ENCODE results near the gene FARS2. TPM values are rescaled to one million over a fixed set of nuclear protein-coding genes. Genes with fewer than 3 reads are reported as not detected.

Gene FARS2
- total and polyA plus RNA-seq, 11 donors: 11.4 to 24.6 (median 20.5) TPM

- TF ChIP-seq POLR2A (IDR thresholded peaks at IDR 0.05) (no peak), CTCF (IDR thresholded peaks at IDR 0.05) (no peak)
- H3K4me1 ChIP-seq: peaks cover 0 to 44% (median 0%) of the 10 kb centered on the region in 12 donors
- intact Hi-C loops (cut with DNase I): loop anchor here in 1 of 10 donors (2.0 kb wide), 1 partner anchor 64 kb away; no protein-coding TSS in a partner anchor
- H3K36me3 ChIP-seq: no peaks in the 10 kb centered on the region
- WGBS, 4 donors: 34 to 58% (median 45%) methylated on average over 11 to 14 of the region's 14 CpGs
- DNase-seq (peak in 4 of 5 donors; percentile 50 to 85 (median 62)), ATAC-seq (peak; percentile 95 to 97 (median 96))
- no peaks in the 10 kb centered on the region for H3K27me3 ChIP-seq
- peaks cover 0 to 3% (median 0%) of the 10 kb centered on the region in 12 donors for H3K9me3 ChIP-seq
- no peak overlapping the region for H3K4me3 ChIP-seq
- H3K27ac ChIP-seq: peak overlapping the region in 6 of 12 donors; percentile 20 to 69 (median 50)
Measured at GRCh38 chr6:5701174-5701573, 439.9 kb downstream of the FARS2 start.

- 88 to 96% (median 92%) methylated on average over 3 of the region's 3 CpGs for WGBS, 4 donors
- no peak overlapping the region for H3K27ac ChIP-seq
- DNase-seq (no peak), ATAC-seq (no peak)
- H3K4me1 ChIP-seq: peaks cover 0 to 21% (median 0%) of the 10 kb centered on the region in 12 donors
- no peak overlapping the region for H3K4me3 ChIP-seq
- intact Hi-C loops (cut with DNase I): no loop called here
- no peak for TF ChIP-seq POLR2A (IDR thresholded peaks at IDR 0.05)
- no peak for TF ChIP-seq CTCF (IDR thresholded peaks at IDR 0.05)
- no peaks in the 10 kb centered on the region for H3K27me3 ChIP-seq
- H3K9me3 ChIP-seq: no peaks in the 10 kb centered on the region
- H3K36me3 ChIP-seq: no peaks in the 10 kb centered on the region
Measured at GRCh38 chr6:5704708-5705107, 443.4 kb downstream of the FARS2 start.

GRCh38 chr6:5705252-5705651, 443.9 kb downstream of the FARS2 start:
- Histone ChIP-seq H3K27me3 (no peaks in the 10 kb centered on the region), H3K27ac (no peak overlapping the region), H3K9me3 (no peaks in the 10 kb centered on the region), H3K4me3 (no peak overlapping the region), H3K36me3 (no peaks in the 10 kb centered on the region), H3K4me1 (peaks cover 0 to 16% (median 0%) of the 10 kb centered on the region in 12 donors)
- ATAC-seq (no peak), DNase-seq (no peak)
- TF ChIP-seq POLR2A (IDR thresholded peaks at IDR 0.05) (no peak), CTCF (IDR thresholded peaks at IDR 0.05) (no peak)
- WGBS, 4 donors: 95 to 98% (median 96%) methylated on average over 13 of the region's 13 CpGs
- intact Hi-C loops (cut with DNase I): no loop called here

- no peak for DNase-seq
- intact Hi-C loops (cut with DNase I): no loop called here
- no peak for TF ChIP-seq CTCF (IDR thresholded peaks at IDR 0.05)
- TF ChIP-seq POLR2A (IDR thresholded peaks at IDR 0.05): no peak
- H3K36me3 ChIP-seq: no peaks in the 10 kb centered on the region
- no peak overlapping the region for H3K27ac ChIP-seq
- H3K4me1 ChIP-seq: peaks cover 0 to 11% (median 0%) of the 10 kb centered on the region in 12 donors
- H3K9me3 ChIP-seq: no peaks in the 10 kb centered on the region
- H3K27me3 ChIP-seq: no peaks in the 10 kb centered on the region
- no peak for ATAC-seq
- no peak overlapping the region for H3K4me3 ChIP-seq
- 89 to 92% (median 90%) methylated on average over 15 to 19 of the region's 19 CpGs for WGBS, 4 donors
Measured at GRCh38 chr6:5706124-5707033, 445.1 kb downstream of the FARS2 start.
